Jurkat, Clone E6-1 (cell line): ENCODE data around the gene CNTNAP4. TPM values are rescaled to one million over a fixed set of nuclear protein-coding genes. Genes with fewer than 3 reads are reported as not detected.

Source experiments
- DNase-seq: peaks from one replicate; pipeline ENCODE4 v3.0.0-alpha.2; 2011; ENCODE audit warnings: low read depth, low spot score
- H3K4me3 ChIP-seq: 2 replicates; pipeline ENCODE4 v1.5.1; 2011; ENCODE audit warnings: mild to moderate bottlenecking, low read length, control low read depth, moderate library complexity
- polyA plus RNA-seq: library from polyadenylated mRNA; unstranded; fragments of >200 nt; gene quantifications from one replicate; pipeline ENCODE4 v1.2.1, GENCODE V29; 2012; ENCODE audit warnings: missing spikeins; ENCODE audit not compliant: insufficient read length, insufficient read depth

Gene CNTNAP4
- polyA plus RNA-seq: not detected

GRCh38 chr16:76276745-76277438, at the start of gene CNTNAP4:
CNTNAP4 (plus strand) TSS chr16:76277401; CDS start chr16:76277663, 262 bp downstream.
- no peak for DNase-seq
- no peak within 1 kb of the TSS for H3K4me3 ChIP-seq

GRCh38 chr16:76228546-76229146, 48.6 kb upstream of the CNTNAP4 start:
- no peak for DNase-seq
- no peak overlapping the region for H3K4me3 ChIP-seq

- DNase-seq: no peak
- no peak overlapping the region for H3K4me3 ChIP-seq
Measured at GRCh38 chr16:76232704-76233103, 44.5 kb upstream of the CNTNAP4 start.

- DNase-seq: no peak
- H3K4me3 ChIP-seq: no peak overlapping the region
Measured at GRCh38 chr16:76235025-76235424, 42.2 kb upstream of the CNTNAP4 start.

GRCh38 chr16:76235426-76235825, 41.8 kb upstream of the CNTNAP4 start:
- no peak overlapping the region for H3K4me3 ChIP-seq
- no peak for DNase-seq

- H3K4me3 ChIP-seq: no peak overlapping the region
- no peak for DNase-seq
Measured at GRCh38 chr16:76237471-76237870, 39.7 kb upstream of the CNTNAP4 start.

- no peak overlapping the region for H3K4me3 ChIP-seq
- DNase-seq: no peak
Measured at GRCh38 chr16:76241755-76242154, 35.4 kb upstream of the CNTNAP4 start.

GRCh38 chr16:76243620-76244019, 33.6 kb upstream of the CNTNAP4 start:
- H3K4me3 ChIP-seq: no peak overlapping the region
- no peak for DNase-seq

GRCh38 chr16:76246587-76246986, 30.6 kb upstream of the CNTNAP4 start:
- no peak for DNase-seq
- no peak overlapping the region for H3K4me3 ChIP-seq

GRCh38 chr16:76265434-76266045, 11.7 kb upstream of the CNTNAP4 start:
- H3K4me3 ChIP-seq: no peak overlapping the region
- DNase-seq: peak; percentile 52

- no peak for DNase-seq
- H3K4me3 ChIP-seq: no peak overlapping the region
Measured at GRCh38 chr16:76268824-76269223, 8.4 kb upstream of the CNTNAP4 start.

GRCh38 chr16:76277460-76278030, 344 bp downstream of the CNTNAP4 start:
- H3K4me3 ChIP-seq: no peak overlapping the region
- no peak for DNase-seq

GRCh38 chr16:76278086-76278485, 885 bp downstream of the CNTNAP4 start:
- no peak overlapping the region for H3K4me3 ChIP-seq
- DNase-seq: no peak

- no peak overlapping the region for H3K4me3 ChIP-seq
- peak; percentile 6 for DNase-seq
Measured at GRCh38 chr16:76278980-76279379, 1.8 kb downstream of the CNTNAP4 start.

- no peak for DNase-seq
- no peak overlapping the region for H3K4me3 ChIP-seq
Measured at GRCh38 chr16:76280421-76281215, 3.4 kb downstream of the CNTNAP4 start.

GRCh38 chr16:76287466-76287865, 10.3 kb downstream of the CNTNAP4 start:
- no peak for DNase-seq
- H3K4me3 ChIP-seq: no peak overlapping the region

- no peak for DNase-seq
- no peak overlapping the region for H3K4me3 ChIP-seq
Measured at GRCh38 chr16:76292218-76292617, 15.0 kb downstream of the CNTNAP4 start.

- H3K4me3 ChIP-seq: no peak overlapping the region
- DNase-seq: no peak
Measured at GRCh38 chr16:76293980-76294379, 16.8 kb downstream of the CNTNAP4 start.

- no peak overlapping the region for H3K4me3 ChIP-seq
- DNase-seq: no peak
Measured at GRCh38 chr16:76294396-76295214, 17.4 kb downstream of the CNTNAP4 start.
